HepG2 (cell line): ENCODE results near the gene TRIM2. TPM values are rescaled to one million over a fixed set of nuclear protein-coding genes. Genes with fewer than 3 reads are reported as not detected.
A peak's percentile ranks its signal among the peaks of the same experiment; 100 is the strongest.

Experiments
- CREM ChIP-seq, 2 experiments: sonication (generic) in 1 of 2; formaldehyde crosslinking in 1 of 2; IDR thresholded peaks; 2 replicates each; pipeline versions ENCODE4 v1.4.0 to v1.6.1; 2016 to 2020; ENCODE audit warnings: antibody characterized with exemption in 1 of 2, mild to moderate bottlenecking in 1 of 2, missing genetic modification reagents in 1 of 2
- GATAD1 ChIP-seq: IDR thresholded peaks from 2 replicates; pipeline ENCODE4 v1.6.1; 2016; ENCODE audit warnings: missing genetic modification reagents, missing compliant biosample characterization
- KLF11 ChIP-seq: IDR thresholded peaks from 2 replicates; pipeline ENCODE4 v1.6.1; 2016; ENCODE audit warnings: missing compliant biosample characterization
- KMT2B ChIP-seq: IDR thresholded peaks from 2 replicates; pipeline ENCODE4 v1.6.1; 2016; ENCODE audit warnings: missing genetic modification reagents, missing compliant biosample characterization
- POLR2G ChIP-seq: fragments of 200-400 bp; formaldehyde crosslinking; IDR thresholded peaks from 2 replicates; pipeline ENCODE4 v1.6.1; 2018; ENCODE audit warnings: mild to moderate bottlenecking, low read depth, low read length, moderate library complexity
- SMYD3 ChIP-seq: sonication (generic); formaldehyde crosslinking; IDR thresholded peaks from 2 replicates; pipeline ENCODE4 v1.8.1; 2023; ENCODE audit warnings: mild to moderate bottlenecking, missing genetic modification reagents
- ZNF292 ChIP-seq: sonication (generic); formaldehyde crosslinking; IDR thresholded peaks from 2 replicates; pipeline ENCODE4 v1.8.1; 2022; ENCODE audit warnings: mild to moderate bottlenecking, low read depth, missing genetic modification reagents, borderline replicate concordance
- ZNF547 ChIP-seq: sonication (generic); formaldehyde crosslinking; IDR thresholded peaks from 2 replicates; pipeline ENCODE4 v1.5.1; 2020; ENCODE audit warnings: mild to moderate bottlenecking, missing genetic modification reagents
- ZNF709 ChIP-seq: sonication (generic); formaldehyde crosslinking; IDR thresholded peaks from 2 replicates; pipeline ENCODE4 v1.5.0; 2020; ENCODE audit warnings: mild to moderate bottlenecking, missing genetic modification reagents
- ZSCAN25 ChIP-seq: sonication (generic); formaldehyde crosslinking; IDR thresholded peaks from 2 replicates; pipeline ENCODE4 v1.8.0; 2022; ENCODE audit warnings: mild to moderate bottlenecking, missing genetic modification reagents
- polyA plus RNA-seq, 8 experiments: library from polyadenylated mRNA; depleted of rRNA in 3 of 8; stranded (reverse) in 7 of 8; unstranded in 1 of 8; fragments of >200 nt; fragmentation: Illumina TruSeq in 4 of 8; extraction: Trizol in 4 of 8; gene quantifications; 2 replicates each; pipeline versions ENCODE4 v1.2.1 to v1.2.3, GENCODE V29; 2011 to 2016; ENCODE audit warnings: low read depth in 4 of 8, missing spikeins in 1 of 8, mixed read lengths in 1 of 8; ENCODE audit not compliant: insufficient read depth in 1 of 8
- total RNA-seq, 5 experiments: library from RNA; depleted of rRNA; stranded (reverse); fragments of >200 nt; fragmentation: Illumina TruSeq; extraction: Trizol; gene quantifications; 2 replicates each; pipeline ENCODE4 v1.2.3, GENCODE V29; 2016; ENCODE audit warnings: low read depth in 1 of 5
- TF ChIP-seq, protein P1 (sequence below): sonication (generic); formaldehyde crosslinking; IDR thresholded peaks from 2 replicates; pipeline ENCODE4 v1.4.0; 2020; ENCODE audit warnings: mild to moderate bottlenecking, low read depth, missing genetic modification reagents
- TF ChIP-seq, protein P2 (sequence below): sonication (generic); formaldehyde crosslinking; IDR thresholded peaks from 2 replicates; pipeline ENCODE4 v1.8.0; 2022; ENCODE audit warnings: mild to moderate bottlenecking, missing genetic modification reagents, moderate library complexity
- TF ChIP-seq, protein P3 (sequence below): sonication (generic); formaldehyde crosslinking; IDR thresholded peaks from 2 replicates; pipeline ENCODE4 v1.8.0; 2023; ENCODE audit warnings: mild to moderate bottlenecking, missing genetic modification reagents
- TF ChIP-seq, protein P4 (sequence below): sonication (generic); formaldehyde crosslinking; IDR thresholded peaks from 2 replicates; pipeline ENCODE4 v1.8.0; 2022; ENCODE audit warnings: mild to moderate bottlenecking, missing genetic modification reagents
- TF ChIP-seq, protein P5 (sequence below): sonication (generic); formaldehyde crosslinking; IDR thresholded peaks from 2 replicates; pipeline ENCODE4 v1.4.0; 2020; ENCODE audit warnings: mild to moderate bottlenecking, missing genetic modification reagents
- TF ChIP-seq, protein P6 (sequence below): sonication (generic); formaldehyde crosslinking; IDR thresholded peaks from 2 replicates; pipeline ENCODE4 v1.4.0; 2020; ENCODE audit warnings: low read depth, mild to moderate bottlenecking, missing genetic modification reagents

The TRIM2 gene
- total and polyA plus RNA-seq, 2 of the 13 experiments (the other 11 are each of a cell fraction or from before 2014, with no cell fraction given) = 2.1 to 4.2 TPM

DNA sequence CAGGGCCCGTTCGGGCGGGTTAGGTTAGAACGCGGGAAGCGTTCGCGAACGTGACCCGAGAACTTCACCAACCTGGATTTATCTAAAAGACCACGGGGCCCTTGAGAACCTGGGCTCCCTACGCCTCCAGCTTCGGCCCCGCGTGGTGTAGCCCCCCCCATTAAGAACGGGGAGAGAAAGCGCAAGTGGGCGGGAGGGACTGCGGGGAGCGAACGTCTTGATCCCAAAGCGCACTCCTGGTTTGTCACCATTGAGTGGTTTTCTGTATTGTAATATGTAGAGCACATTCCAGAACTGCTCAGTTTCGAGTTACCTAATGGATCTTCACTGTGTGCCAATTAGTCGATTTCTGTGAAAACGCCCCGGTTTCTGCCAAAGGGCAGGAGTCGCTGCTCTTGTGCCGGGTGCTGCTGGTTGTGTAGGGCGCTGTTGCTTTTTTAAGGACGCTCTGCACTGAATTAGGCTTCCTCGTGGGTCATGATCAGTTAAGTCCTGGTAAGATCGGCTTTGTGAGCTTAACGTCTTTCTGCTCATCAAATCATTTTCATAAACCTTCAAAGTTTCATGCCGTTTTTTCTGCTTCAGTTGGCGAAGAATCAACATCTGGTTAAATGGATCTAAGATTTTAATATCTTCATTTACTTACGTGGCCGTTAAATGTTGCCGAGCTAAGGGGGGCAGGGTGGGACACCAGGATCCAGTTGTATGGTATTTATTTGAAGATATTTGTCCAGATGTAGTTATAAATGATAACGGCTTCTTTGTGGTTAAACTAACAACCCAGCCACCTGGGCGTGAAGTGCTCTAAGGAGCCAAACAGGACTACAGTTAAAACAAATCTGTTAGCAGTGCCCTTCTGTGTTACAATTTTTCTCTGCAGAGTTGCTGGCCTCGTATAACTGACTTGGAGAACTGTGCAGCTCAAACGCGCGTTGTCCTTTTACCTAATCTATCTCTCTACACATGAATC is 141.1 kb downstream of the TRIM2 start (continued):
- TF ChIP-seq KMT2B (CRISPR knock-in tag) = peak; percentile 66; the same call in 1 of the 2 replicates
- TF ChIP-seq ZNF547 (CRISPR knock-in tag) = peak; percentile 12; the same call in 1 of the 2 replicates
- peak; percentile 5; the same call in 1 of the 2 replicates for TF ChIP-seq SMYD3 (CRISPR knock-in tag)
- 0 out of 2 replicates have a peak, but pooled peaks have one; percentile 18 for TF ChIP-seq POLR2G
- TF ChIP-seq, protein P1, sequence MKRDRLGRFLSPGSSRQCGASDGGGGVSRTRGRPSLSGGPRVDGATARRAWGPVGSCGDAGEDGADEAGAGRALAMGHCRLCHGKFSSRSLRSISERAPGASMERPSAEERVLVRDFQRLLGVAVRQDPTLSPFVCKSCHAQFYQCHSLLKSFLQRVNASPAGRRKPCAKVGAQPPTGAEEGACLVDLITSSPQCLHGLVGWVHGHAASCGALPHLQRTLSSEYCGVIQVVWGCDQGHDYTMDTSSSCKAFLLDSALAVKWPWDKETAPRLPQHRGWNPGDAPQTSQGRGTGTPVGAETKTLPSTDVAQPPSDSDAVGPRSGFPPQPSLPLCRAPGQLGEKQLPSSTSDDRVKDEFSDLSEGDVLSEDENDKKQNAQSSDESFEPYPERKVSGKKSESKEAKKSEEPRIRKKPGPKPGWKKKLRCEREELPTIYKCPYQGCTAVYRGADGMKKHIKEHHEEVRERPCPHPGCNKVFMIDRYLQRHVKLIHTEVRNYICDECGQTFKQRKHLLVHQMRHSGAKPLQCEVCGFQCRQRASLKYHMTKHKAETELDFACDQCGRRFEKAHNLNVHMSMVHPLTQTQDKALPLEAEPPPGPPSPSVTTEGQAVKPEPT (CRISPR knock-in tag) = peak; percentile 89; the same call in 1 of the 2 replicates
- 0 out of 2 replicates have a peak, but pooled peaks have one; percentile 35 for TF ChIP-seq ZNF292 (CRISPR knock-in tag)
- TF ChIP-seq ZSCAN25 (CRISPR knock-in tag) = 0 out of 2 replicates have a peak, but pooled peaks have one; percentile 5
- TF ChIP-seq, protein P2, sequence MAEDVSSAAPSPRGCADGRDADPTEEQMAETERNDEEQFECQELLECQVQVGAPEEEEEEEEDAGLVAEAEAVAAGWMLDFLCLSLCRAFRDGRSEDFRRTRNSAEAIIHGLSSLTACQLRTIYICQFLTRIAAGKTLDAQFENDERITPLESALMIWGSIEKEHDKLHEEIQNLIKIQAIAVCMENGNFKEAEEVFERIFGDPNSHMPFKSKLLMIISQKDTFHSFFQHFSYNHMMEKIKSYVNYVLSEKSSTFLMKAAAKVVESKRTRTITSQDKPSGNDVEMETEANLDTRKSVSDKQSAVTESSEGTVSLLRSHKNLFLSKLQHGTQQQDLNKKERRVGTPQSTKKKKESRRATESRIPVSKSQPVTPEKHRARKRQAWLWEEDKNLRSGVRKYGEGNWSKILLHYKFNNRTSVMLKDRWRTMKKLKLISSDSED = 0 out of 2 replicates have a peak, but pooled peaks have one; percentile 56
- TF ChIP-seq GATAD1 = 0 out of 2 replicates have a peak, but pooled peaks have one; percentile 15
- peak; percentile 46; the same call in 1 of the 2 replicates for TF ChIP-seq ZNF709 (CRISPR knock-in tag)
- 0 out of 2 replicates have a peak, but pooled peaks have one; percentile 48 for TF ChIP-seq KLF11
- TF ChIP-seq, protein P3, sequence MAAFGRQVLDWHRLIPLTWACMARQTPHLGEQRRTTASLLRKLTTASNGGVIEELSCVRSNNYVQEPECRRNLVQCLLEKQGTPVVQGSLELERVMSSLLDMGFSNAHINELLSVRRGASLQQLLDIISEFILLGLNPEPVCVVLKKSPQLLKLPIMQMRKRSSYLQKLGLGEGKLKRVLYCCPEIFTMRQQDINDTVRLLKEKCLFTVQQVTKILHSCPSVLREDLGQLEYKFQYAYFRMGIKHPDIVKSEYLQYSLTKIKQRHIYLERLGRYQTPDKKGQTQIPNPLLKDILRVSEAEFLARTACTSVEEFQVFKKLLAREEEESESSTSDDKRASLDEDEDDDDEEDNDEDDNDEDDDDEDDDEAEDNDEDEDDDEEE (CRISPR knock-in tag) = 0 out of 2 replicates have a peak, but pooled peaks have one; percentile 34
- TF ChIP-seq, protein P4, sequence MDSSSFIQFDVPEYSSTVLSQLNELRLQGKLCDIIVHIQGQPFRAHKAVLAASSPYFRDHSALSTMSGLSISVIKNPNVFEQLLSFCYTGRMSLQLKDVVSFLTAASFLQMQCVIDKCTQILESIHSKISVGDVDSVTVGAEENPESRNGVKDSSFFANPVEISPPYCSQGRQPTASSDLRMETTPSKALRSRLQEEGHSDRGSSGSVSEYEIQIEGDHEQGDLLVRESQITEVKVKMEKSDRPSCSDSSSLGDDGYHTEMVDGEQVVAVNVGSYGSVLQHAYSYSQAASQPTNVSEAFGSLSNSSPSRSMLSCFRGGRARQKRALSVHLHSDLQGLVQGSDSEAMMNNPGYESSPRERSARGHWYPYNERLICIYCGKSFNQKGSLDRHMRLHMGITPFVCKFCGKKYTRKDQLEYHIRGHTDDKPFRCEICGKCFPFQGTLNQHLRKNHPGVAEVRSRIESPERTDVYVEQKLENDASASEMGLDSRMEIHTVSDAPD (CRISPR knock-in tag) = 0 out of 2 replicates have a peak, but pooled peaks have one; percentile 34
- TF ChIP-seq, protein P5, sequence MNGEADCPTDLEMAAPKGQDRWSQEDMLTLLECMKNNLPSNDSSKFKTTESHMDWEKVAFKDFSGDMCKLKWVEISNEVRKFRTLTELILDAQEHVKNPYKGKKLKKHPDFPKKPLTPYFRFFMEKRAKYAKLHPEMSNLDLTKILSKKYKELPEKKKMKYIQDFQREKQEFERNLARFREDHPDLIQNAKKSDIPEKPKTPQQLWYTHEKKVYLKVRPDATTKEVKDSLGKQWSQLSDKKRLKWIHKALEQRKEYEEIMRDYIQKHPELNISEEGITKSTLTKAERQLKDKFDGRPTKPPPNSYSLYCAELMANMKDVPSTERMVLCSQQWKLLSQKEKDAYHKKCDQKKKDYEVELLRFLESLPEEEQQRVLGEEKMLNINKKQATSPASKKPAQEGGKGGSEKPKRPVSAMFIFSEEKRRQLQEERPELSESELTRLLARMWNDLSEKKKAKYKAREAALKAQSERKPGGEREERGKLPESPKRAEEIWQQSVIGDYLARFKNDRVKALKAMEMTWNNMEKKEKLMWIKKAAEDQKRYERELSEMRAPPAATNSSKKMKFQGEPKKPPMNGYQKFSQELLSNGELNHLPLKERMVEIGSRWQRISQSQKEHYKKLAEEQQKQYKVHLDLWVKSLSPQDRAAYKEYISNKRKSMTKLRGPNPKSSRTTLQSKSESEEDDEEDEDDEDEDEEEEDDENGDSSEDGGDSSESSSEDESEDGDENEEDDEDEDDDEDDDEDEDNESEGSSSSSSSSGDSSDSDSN (CRISPR knock-in tag) = 0 out of 2 replicates have a peak, but pooled peaks have one; percentile 28
- TF ChIP-seq, protein P6, sequence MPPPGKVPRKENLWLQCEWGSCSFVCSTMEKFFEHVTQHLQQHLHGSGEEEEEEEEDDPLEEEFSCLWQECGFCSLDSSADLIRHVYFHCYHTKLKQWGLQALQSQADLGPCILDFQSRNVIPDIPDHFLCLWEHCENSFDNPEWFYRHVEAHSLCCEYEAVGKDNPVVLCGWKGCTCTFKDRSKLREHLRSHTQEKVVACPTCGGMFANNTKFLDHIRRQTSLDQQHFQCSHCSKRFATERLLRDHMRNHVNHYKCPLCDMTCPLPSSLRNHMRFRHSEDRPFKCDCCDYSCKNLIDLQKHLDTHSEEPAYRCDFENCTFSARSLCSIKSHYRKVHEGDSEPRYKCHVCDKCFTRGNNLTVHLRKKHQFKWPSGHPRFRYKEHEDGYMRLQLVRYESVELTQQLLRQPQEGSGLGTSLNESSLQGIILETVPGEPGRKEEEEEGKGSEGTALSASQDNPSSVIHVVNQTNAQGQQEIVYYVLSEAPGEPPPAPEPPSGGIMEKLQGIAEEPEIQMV (CRISPR knock-in tag) = no peak
- 0 out of 2 replicates have a peak, but pooled peaks have one; percentile 9 for TF ChIP-seq CREM (IDR thresholded peaks at IDR 0.05)
- TF ChIP-seq CREM (CRISPR knock-in tag; IDR thresholded peaks at IDR 0.05) = no peak
